ENCODE data around the gene MYOG.

DNA sequence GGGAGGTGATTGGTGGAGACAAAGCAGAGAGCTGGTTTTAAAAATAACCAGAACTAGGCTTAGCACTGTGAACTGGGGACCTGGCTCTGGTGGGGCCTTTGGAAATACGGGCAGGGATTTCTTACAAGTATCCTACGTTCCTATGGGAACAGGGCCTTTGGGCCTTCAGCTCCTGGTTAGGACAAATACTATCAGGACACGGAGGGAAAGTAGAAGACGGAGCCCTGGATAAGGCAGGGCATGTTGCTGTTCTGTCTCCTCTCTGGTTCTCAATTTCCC lies 5.3 kb upstream of the MYOG start:
- TF ChIP-seq, protein P1, sequence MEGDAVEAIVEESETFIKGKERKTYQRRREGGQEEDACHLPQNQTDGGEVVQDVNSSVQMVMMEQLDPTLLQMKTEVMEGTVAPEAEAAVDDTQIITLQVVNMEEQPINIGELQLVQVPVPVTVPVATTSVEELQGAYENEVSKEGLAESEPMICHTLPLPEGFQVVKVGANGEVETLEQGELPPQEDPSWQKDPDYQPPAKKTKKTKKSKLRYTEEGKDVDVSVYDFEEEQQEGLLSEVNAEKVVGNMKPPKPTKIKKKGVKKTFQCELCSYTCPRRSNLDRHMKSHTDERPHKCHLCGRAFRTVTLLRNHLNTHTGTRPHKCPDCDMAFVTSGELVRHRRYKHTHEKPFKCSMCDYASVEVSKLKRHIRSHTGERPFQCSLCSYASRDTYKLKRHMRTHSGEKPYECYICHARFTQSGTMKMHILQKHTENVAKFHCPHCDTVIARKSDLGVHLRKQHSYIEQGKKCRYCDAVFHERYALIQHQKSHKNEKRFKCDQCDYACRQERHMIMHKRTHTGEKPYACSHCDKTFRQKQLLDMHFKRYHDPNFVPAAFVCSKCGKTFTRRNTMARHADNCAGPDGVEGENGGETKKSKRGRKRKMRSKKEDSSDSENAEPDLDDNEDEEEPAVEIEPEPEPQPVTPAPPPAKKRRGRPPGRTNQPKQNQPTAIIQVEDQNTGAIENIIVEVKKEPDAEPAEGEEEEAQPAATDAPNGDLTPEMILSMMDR (IDR thresholded peaks at IDR 0.05 in 8 of 11, conservative IDR thresholded peaks at IDR 0.05 in 3 of 11): no peak
- no peak for TF ChIP-seq POLR2AphosphoS5 (IDR thresholded peaks at IDR 0.05)

All from spleen (tissue), 7 donors.